ENCODE data around the gene PDGFRB. TPM values are rescaled to one million over a fixed set of nuclear protein-coding genes. Genes with fewer than 3 reads are reported as not detected.
A peak's percentile ranks its signal among the peaks of the same experiment; 100 is the strongest.

Gene PDGFRB
- polyA plus RNA-seq, 2 of the 4 experiments (the other 2 are of a cell fraction), result 0.22 TPM

- no peak for TF ChIP-seq FOXS1 (CRISPR knock-in tag; IDR thresholded peaks at IDR 0.05)
- TF ChIP-seq PHF8 (IDR thresholded peaks at IDR 0.05; ENCODE audit: borderline replicate concordance, low read depth), result no peak
- peak; percentile 95 for TF ChIP-seq SMC3 (IDR thresholded peaks at IDR 0.05)
- no peak for TF ChIP-seq ZSCAN20 (CRISPR knock-in tag; IDR thresholded peaks at IDR 0.05)
- no peak for TF ChIP-seq PBX3 (IDR thresholded peaks at IDR 0.05)
- TF ChIP-seq, protein P1, sequence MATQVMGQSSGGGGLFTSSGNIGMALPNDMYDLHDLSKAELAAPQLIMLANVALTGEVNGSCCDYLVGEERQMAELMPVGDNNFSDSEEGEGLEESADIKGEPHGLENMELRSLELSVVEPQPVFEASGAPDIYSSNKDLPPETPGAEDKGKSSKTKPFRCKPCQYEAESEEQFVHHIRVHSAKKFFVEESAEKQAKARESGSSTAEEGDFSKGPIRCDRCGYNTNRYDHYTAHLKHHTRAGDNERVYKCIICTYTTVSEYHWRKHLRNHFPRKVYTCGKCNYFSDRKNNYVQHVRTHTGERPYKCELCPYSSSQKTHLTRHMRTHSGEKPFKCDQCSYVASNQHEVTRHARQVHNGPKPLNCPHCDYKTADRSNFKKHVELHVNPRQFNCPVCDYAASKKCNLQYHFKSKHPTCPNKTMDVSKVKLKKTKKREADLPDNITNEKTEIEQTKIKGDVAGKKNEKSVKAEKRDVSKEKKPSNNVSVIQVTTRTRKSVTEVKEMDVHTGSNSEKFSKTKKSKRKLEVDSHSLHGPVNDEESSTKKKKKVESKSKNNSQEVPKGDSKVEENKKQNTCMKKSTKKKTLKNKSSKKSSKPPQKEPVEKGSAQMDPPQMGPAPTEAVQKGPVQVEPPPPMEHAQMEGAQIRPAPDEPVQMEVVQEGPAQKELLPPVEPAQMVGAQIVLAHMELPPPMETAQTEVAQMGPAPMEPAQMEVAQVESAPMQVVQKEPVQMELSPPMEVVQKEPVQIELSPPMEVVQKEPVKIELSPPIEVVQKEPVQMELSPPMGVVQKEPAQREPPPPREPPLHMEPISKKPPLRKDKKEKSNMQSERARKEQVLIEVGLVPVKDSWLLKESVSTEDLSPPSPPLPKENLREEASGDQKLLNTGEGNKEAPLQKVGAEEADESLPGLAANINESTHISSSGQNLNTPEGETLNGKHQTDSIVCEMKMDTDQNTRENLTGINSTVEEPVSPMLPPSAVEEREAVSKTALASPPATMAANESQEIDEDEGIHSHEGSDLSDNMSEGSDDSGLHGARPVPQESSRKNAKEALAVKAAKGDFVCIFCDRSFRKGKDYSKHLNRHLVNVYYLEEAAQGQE (IDR thresholded peaks at IDR 0.05), result no peak
- TF ChIP-seq CTCF (IDR thresholded peaks at IDR 0.05), result peak; percentile 96
- TF ChIP-seq, protein P2, sequence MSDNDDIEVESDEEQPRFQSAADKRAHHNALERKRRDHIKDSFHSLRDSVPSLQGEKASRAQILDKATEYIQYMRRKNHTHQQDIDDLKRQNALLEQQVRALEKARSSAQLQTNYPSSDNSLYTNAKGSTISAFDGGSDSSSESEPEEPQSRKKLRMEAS (IDR thresholded peaks at IDR 0.05), result peak; percentile 78
- peak; percentile 97 for TF ChIP-seq RAD21 (conservative IDR thresholded peaks at IDR 0.05 in 1 of 2, IDR thresholded peaks at IDR 0.05 in 1 of 2)
- TF ChIP-seq HEYL (CRISPR knock-in tag; IDR thresholded peaks at IDR 0.05), result no peak
- no peak for TF ChIP-seq HOXB13 (CRISPR knock-in tag; IDR thresholded peaks at IDR 0.05; ENCODE audit: low read depth)
- no peak for TF ChIP-seq NPAS2 (CRISPR knock-in tag; IDR thresholded peaks at IDR 0.05; ENCODE audit: borderline replicate concordance)
- no peak for TF ChIP-seq HMGXB4 (CRISPR knock-in tag; IDR thresholded peaks at IDR 0.05; ENCODE audit: borderline replicate concordance)
- TF ChIP-seq KDM1A (IDR thresholded peaks at IDR 0.05; ENCODE audit: low read depth), result no peak
- TF ChIP-seq CHD2 (IDR thresholded peaks at IDR 0.05; ENCODE audit: low read length, partially characterized antibody), result no peak
- TF ChIP-seq, protein P3, sequence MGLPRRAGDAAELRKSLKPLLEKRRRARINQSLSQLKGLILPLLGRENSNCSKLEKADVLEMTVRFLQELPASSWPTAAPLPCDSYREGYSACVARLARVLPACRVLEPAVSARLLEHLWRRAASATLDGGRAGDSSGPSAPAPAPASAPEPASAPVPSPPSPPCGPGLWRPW (IDR thresholded peaks at IDR 0.05), result no peak
Observed at GRCh38 chr5:150129813-150130492, 25.7 kb downstream of the PDGFRB start (continued).

GRCh38 chr5:150129454-150129812 lies 26.2 kb downstream of the PDGFRB start:
- ChIA-PET POLR2A (no interaction called here), CTCF (interaction anchor here (0.6 to 11.7 kb wide), 24 partner anchors 10 to 296 kb away, joined by 3 to 98 read pairs (median 4); no protein-coding TSS in a partner anchor)
- ATAC-seq (no peak), FAIRE-seq (no peak), DNase-seq (ENCODE audit: low read depth in 1 of 2, low spot score in 1 of 2) (no peak)
- Histone ChIP-seq H3K4me1 (peaks cover 4% of the 10 kb centered on the region; the same call in 2 of the 3 replicates), H3K4me2 (peak overlapping the region; percentile 67), H3K9me3 (no peaks in the 10 kb centered on the region), H3K4me3 (no peak overlapping the region), H3K27ac (peak overlapping the region; percentile 39 to 76; a peak in 5 of 6 replicates)
- 60% methylated on average over 4 of the region's 8 CpGs for WGBS (ENCODE audit: missing lambda C conversion rate)
- no peak for TF ChIP-seq TFCP2L1 (CRISPR knock-in tag; IDR thresholded peaks at IDR 0.05)
- TF ChIP-seq, protein P4, sequence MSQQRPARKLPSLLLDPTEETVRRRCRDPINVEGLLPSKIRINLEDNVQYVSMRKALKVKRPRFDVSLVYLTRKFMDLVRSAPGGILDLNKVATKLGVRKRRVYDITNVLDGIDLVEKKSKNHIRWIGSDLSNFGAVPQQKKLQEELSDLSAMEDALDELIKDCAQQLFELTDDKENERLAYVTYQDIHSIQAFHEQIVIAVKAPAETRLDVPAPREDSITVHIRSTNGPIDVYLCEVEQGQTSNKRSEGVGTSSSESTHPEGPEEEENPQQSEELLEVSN (IDR thresholded peaks at IDR 0.05; ENCODE audit: borderline replicate concordance, low read depth), result no peak
- TF ChIP-seq FOXS1 (CRISPR knock-in tag; IDR thresholded peaks at IDR 0.05), result no peak
- TF ChIP-seq CHD2 (IDR thresholded peaks at IDR 0.05; ENCODE audit: low read length, partially characterized antibody), result no peak
- TF ChIP-seq NR3C1 (IDR thresholded peaks at IDR 0.05), result no peak
- TF ChIP-seq RARB (CRISPR knock-in tag; IDR thresholded peaks at IDR 0.05), result no peak
- TF ChIP-seq TP53 (CRISPR knock-in tag; IDR thresholded peaks at IDR 0.05), result no peak
- TF ChIP-seq, protein P2 (IDR thresholded peaks at IDR 0.05), result no peak
- no peak for TF ChIP-seq CEBPB (IDR thresholded peaks at IDR 0.05)
- TF ChIP-seq JUNB (IDR thresholded peaks at IDR 0.05), result no peak
- TF ChIP-seq EHMT2 (IDR thresholded peaks at IDR 0.05; ENCODE audit: low read depth), result no peak
- TF ChIP-seq ZC3H11A (IDR thresholded peaks at IDR 0.05), result no peak
- no peak for TF ChIP-seq SMC3 (IDR thresholded peaks at IDR 0.05)
- no peak for TF ChIP-seq FOSB (CRISPR knock-in tag; IDR thresholded peaks at IDR 0.05)

Data from A549 (cell line).